GM20000 (cell line): ENCODE measurements around the gene GFOD1.
"Not testable (repeated sequence)": the region's sequence is repeated elsewhere in the genome, so short reads cannot be mapped to it uniquely, and the experiment has no call there.

Experiments used
- DNase-seq: peaks from one replicate; pipeline ENCODE4 v3.0.0; 2012; ENCODE audit warnings: low spot score
- CTCF ChIP-seq: IDR thresholded peaks from 2 replicates; pipeline ENCODE4 v1.5.1; 2012; ENCODE audit warnings: mild to moderate bottlenecking, control low read depth; ENCODE audit errors: extremely low read depth, missing control alignments

GFOD1 gene

GRCh38 chr6:13461307-13461706 lies 26.1 kb downstream of the GFOD1 start:
- no peak for DNase-seq
- no peak for TF ChIP-seq CTCF

- not testable (repeated sequence) for DNase-seq
Measured at GRCh38 chr6:13460289-13460688, 27.1 kb downstream of the GFOD1 start.

- TF ChIP-seq CTCF, result no peak
- DNase-seq, result no peak
Measured at GRCh38 chr6:13457577-13457976, 29.8 kb downstream of the GFOD1 start.

GRCh38 chr6:13455552-13455966 lies 31.8 kb downstream of the GFOD1 start:
- no peak for TF ChIP-seq CTCF
- no peak for DNase-seq

GRCh38 chr6:13454286-13455221 lies 32.8 kb downstream of the GFOD1 start:
- TF ChIP-seq CTCF, result peak; percentile 16
- peak; percentile 30 for DNase-seq

DNA sequence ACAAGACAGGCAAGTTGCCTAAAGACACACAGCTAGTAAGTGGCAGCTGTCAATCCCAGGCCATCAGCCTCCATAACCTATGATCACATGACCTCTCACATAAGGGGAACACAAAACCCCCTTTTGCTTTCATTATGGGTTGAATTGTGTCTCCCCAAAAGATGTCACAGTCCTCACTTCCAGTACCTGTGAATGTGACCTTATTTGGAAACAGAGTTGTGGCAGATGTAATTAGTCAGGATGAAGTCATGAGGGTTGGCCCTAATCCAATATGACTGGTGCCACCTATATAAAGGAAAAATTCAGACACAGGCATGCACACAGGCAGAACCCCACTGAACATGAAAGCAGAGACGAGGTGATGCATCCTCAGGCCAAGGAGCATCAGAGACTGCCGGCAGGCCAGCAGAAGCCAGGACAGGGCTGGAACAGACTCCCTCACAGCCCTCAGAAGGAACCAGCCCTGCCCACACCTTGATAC lies 33.6 kb downstream of the GFOD1 start:
- no peak for TF ChIP-seq CTCF
- no peak for DNase-seq

DNA sequence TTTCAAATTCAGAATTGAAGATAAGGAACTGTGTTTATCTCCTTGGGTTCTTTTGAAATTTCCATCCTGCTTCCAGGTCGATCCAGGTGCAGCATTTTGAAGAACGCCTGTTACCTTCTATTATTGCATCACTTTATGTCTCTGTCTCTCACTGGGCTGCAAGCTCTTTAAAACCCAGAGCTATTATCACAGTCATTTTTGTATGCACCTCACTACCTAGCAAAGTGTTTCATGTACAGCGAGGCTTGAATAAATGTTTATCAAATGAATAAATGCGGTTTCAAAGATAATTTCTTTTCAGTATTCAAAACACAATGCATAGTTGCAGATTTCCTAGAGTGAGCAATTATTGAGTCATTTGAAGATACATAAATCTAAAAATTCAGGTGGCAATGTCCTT lies 34.2 kb downstream of the GFOD1 start:
- no peak for TF ChIP-seq CTCF
- DNase-seq, result no peak
